GM21529 (cell line): ENCODE data around the gene POLR3H.

ENCODE experiments used
- ATAC-seq: cut with Tn5 transposase; IDR thresholded peaks from one replicate; pipeline ENCODE4 v1.9.1; 2021; ENCODE audit not compliant: unreplicated experiment

The POLR3H gene

GRCh38 chr22:41488076-41488475, 56.2 kb downstream of the POLR3H start:
- no peak for ATAC-seq

- no peak for ATAC-seq
Measured at GRCh38 chr22:41487037-41487935, 57.0 kb downstream of the POLR3H start.

- no peak for ATAC-seq
Measured at GRCh38 chr22:41485033-41485432, 59.2 kb downstream of the POLR3H start.

- no peak for ATAC-seq
Measured at GRCh38 chr22:41482319-41482935, 61.8 kb downstream of the POLR3H start.

GRCh38 chr22:41481925-41482318, 62.3 kb downstream of the POLR3H start:
- ATAC-seq = no peak

- ATAC-seq = no peak
Measured at GRCh38 chr22:41481131-41481830, 63.0 kb downstream of the POLR3H start.

GRCh38 chr22:41480397-41480735, 63.9 kb downstream of the POLR3H start:
- no peak for ATAC-seq

- no peak for ATAC-seq
Measured at GRCh38 chr22:41479671-41480396, 64.4 kb downstream of the POLR3H start.

GRCh38 chr22:41478891-41479521, 65.3 kb downstream of the POLR3H start:
- ATAC-seq = peak; percentile 29

- ATAC-seq = no peak
Measured at GRCh38 chr22:41478473-41478872, 65.8 kb downstream of the POLR3H start.
